WTC11 (cell line): Measurements from ENCODE around the gene ATP12A. TPM values are rescaled to one million over a fixed set of nuclear protein-coding genes. Genes with fewer than 3 reads are reported as not detected.

Source experiments
- ATAC-seq: fragments of 200-7000 bp; cut with Tn5 transposase; 2 replicates; pipeline ENCODE4 v1.10.0; 2021; ENCODE audit warnings: mild to moderate bottlenecking, moderate library complexity
- CTCF ChIA-PET: fragments of 300-600 bp; sonication (Branson Sonifier 250); formaldehyde crosslinking; loops from one replicate; lab custom pipeline; 2021; ENCODE audit warnings: antibody characterized with exemption; lab: Charles Lee
- POLR2A ChIA-PET: fragments of 350-600 bp; sonication (Branson Sonifier 250); formaldehyde crosslinking; loops from one replicate; lab custom pipeline; 2021; ENCODE audit warnings: antibody characterized with exemption; lab: Charles Lee
- DNase-seq: peaks from one replicate; pipeline ENCODE4 v3.0.0; 2021; ENCODE audit warnings: low spot score
- H3K27ac Mint-ChIP-seq: 2 replicates; pipeline ENCODE4 v1.8.0; 2021; ENCODE audit warnings: mixed read lengths
- H3K27me3 Mint-ChIP-seq: 2 replicates; pipeline ENCODE4 v1.8.0; 2021; ENCODE audit warnings: low read depth, mild to moderate bottlenecking, moderate library complexity, mixed read lengths
- H3K36me3 Mint-ChIP-seq: 2 replicates; pipeline ENCODE4 v1.8.0; 2021; ENCODE audit warnings: mixed read lengths
- H3K4me1 Mint-ChIP-seq: 2 replicates; pipeline ENCODE4 v1.8.0; 2022; ENCODE audit warnings: mixed read lengths
- H3K4me3 Mint-ChIP-seq: 2 replicates; pipeline ENCODE4 v1.8.0; 2021; ENCODE audit warnings: mild to moderate bottlenecking, moderate library complexity, mixed read lengths
- H3K9me3 Mint-ChIP-seq: 2 replicates; pipeline ENCODE4 v1.8.0; 2021; ENCODE audit warnings: mixed read lengths
- ATF1 ChIP-seq: sonication (generic); formaldehyde crosslinking; IDR thresholded peaks from 2 replicates; pipeline ENCODE4 v1.8.1; 2023; ENCODE audit warnings: mild to moderate bottlenecking, moderate library complexity, missing genetic modification reagents
- CBFB ChIP-seq: sonication (generic); formaldehyde crosslinking; IDR thresholded peaks from 2 replicates; pipeline ENCODE4 v1.8.1; 2022; ENCODE audit warnings: mild to moderate bottlenecking, low read depth, missing genetic modification reagents
- E2F1 ChIP-seq: sonication (generic); formaldehyde crosslinking; IDR thresholded peaks from 2 replicates; pipeline ENCODE4 v1.8.0; 2022; ENCODE audit warnings: mild to moderate bottlenecking, missing genetic modification reagents
- FOXJ3 ChIP-seq: sonication (generic); formaldehyde crosslinking; IDR thresholded peaks from 2 replicates; pipeline ENCODE4 v1.9.0; 2021; ENCODE audit warnings: missing genetic modification reagents, mild to moderate bottlenecking, borderline replicate concordance
- GABPB1 ChIP-seq: sonication (generic); formaldehyde crosslinking; IDR thresholded peaks from 2 replicates; pipeline ENCODE4 v1.8.1; 2023; ENCODE audit warnings: mild to moderate bottlenecking, missing genetic modification reagents
- GTF2I ChIP-seq: fragments of 250-450 bp; sonication (Bioruptor Pico); conservative IDR thresholded peaks from 2 replicates; pipeline ENCODE4 v1.4.0; 2021; ENCODE audit warnings: mild to moderate bottlenecking
- HMGXB4 ChIP-seq: sonication (generic); formaldehyde crosslinking; IDR thresholded peaks from 2 replicates; pipeline ENCODE4 v1.8.1; 2023; ENCODE audit warnings: mild to moderate bottlenecking, moderate library complexity, missing genetic modification reagents
- NFE2L1 ChIP-seq: sonication (generic); formaldehyde crosslinking; IDR thresholded peaks from 2 replicates; pipeline ENCODE4 v1.8.1; 2023; ENCODE audit warnings: missing genetic modification reagents
- PREB ChIP-seq: sonication (generic); formaldehyde crosslinking; IDR thresholded peaks from 2 replicates; pipeline ENCODE4 v1.8.1; 2022; ENCODE audit warnings: mild to moderate bottlenecking, missing genetic modification reagents, moderate library complexity, borderline replicate concordance
- SOX15 ChIP-seq: fragments of 250-450 bp; sonication (Bioruptor Pico); IDR thresholded peaks from 2 replicates; pipeline ENCODE4 v1.9.0; 2021; ENCODE audit warnings: mild to moderate bottlenecking
- TEAD4 ChIP-seq: sonication (generic); formaldehyde crosslinking; IDR thresholded peaks from 2 replicates; pipeline ENCODE4 v1.8.0; 2022; ENCODE audit warnings: mild to moderate bottlenecking, missing genetic modification reagents
- ZMAT4 ChIP-seq: fragments of 250-450 bp; sonication (Bioruptor Pico); IDR thresholded peaks from 2 replicates; pipeline ENCODE4 v1.9.0; 2021; ENCODE audit warnings: mild to moderate bottlenecking
- ZNF281 ChIP-seq: sonication (generic); formaldehyde crosslinking; IDR thresholded peaks from 2 replicates; pipeline ENCODE4 v1.8.0; 2023; ENCODE audit warnings: mild to moderate bottlenecking, missing genetic modification reagents
- ZNF425 ChIP-seq: fragments of 250-450 bp; sonication (Bioruptor Pico); conservative IDR thresholded peaks from 2 replicates; pipeline ENCODE4 v1.9.0; 2021; ENCODE audit warnings: mild to moderate bottlenecking
- ZSCAN18 ChIP-seq: fragments of 250-450 bp; sonication (Bioruptor Pico); IDR thresholded peaks from 2 replicates; pipeline ENCODE4 v2.1.2; 2022; ENCODE audit warnings: mild to moderate bottlenecking, moderate library complexity
- total RNA-seq: library from RNA; stranded (reverse); gene quantifications from 3 replicates; pipeline ENCODE4 v1.2.3, GENCODE V29; 2021

ATP12A gene
- total RNA-seq, 1 experiment from 2014 or later, result 1.4 TPM

- Mint-ChIP-seq H3K27me3 (no peaks in the 10 kb centered on the region; the same call in 1 of the 2 replicates), H3K4me3 (no peak overlapping the region), H3K36me3 (no peaks in the 10 kb centered on the region), H3K27ac (no peak overlapping the region), H3K9me3 (no peaks in the 10 kb centered on the region), H3K4me1 (peaks cover 15% of the 10 kb centered on the region)
- CTCF ChIA-PET, result interaction anchor here (0.8 to 3.1 kb wide), 9 partner anchors 8 to 47 kb away, joined by 3 to 13 read pairs (median 5); partner anchors contain the start of gene ATP12A
- DNase-seq (no peak), ATAC-seq (no peak)
- POLR2A ChIA-PET, result no interaction called here
- TF ChIP-seq GABPB1 (CRISPR knock-in tag) (no peak), ZSCAN18 (CRISPR knock-in tag) (no peak), ZMAT4 (no peak), CBFB (no peak), HMGXB4 (CRISPR knock-in tag) (no peak), NFE2L1 (CRISPR knock-in tag) (no peak), ZNF425 (no peak), TEAD4 (CRISPR knock-in tag) (no peak), PREB (CRISPR knock-in tag) (no peak), ATF1 (CRISPR knock-in tag) (no peak), GTF2I (CRISPR knock-in tag) (no peak), FOXJ3 (no peak), E2F1 (CRISPR knock-in tag) (no peak), SOX15 (CRISPR knock-in tag) (no peak), ZNF281 (CRISPR knock-in tag) (no peak)
Measured at GRCh38 chr13:24672141-24673132, 7.8 kb upstream of the ATP12A start.
